SK-N-SH (cell line): ENCODE measurements around the gene CPEB4. TPM values are rescaled to one million over a fixed set of nuclear protein-coding genes. Genes with fewer than 3 reads are reported as not detected.

ENCODE experiments used
- CTCF ChIA-PET: fragments of 300-600, 350-600 bp; formaldehyde crosslinking; extraction: SDS; loops from one replicate; lab custom pipeline; 2021; lab: Yijun Ruan, JAX
- POLR2A ChIA-PET: fragments of 350-600 bp; sonication (Branson Sonifier 250); formaldehyde crosslinking; extraction: SDS; loops from one replicate; lab custom pipeline; 2020; ENCODE audit warnings: antibody characterized with exemption, inconsistent platforms; lab: Yijun Ruan, JAX
- DNase-seq: peaks from one replicate; pipeline ENCODE4 v3.0.0; 2012
- H2AFZ ChIP-seq: fragments of 200-600 bp; sonication (generic); 2 replicates; pipeline ENCODE4 v1.8.1; 2016; ENCODE audit warnings: antibody characterized with exemption, mild to moderate bottlenecking, low read depth
- H3F3A ChIP-seq: fragments of 200-600 bp; sonication (generic); replicated peaks from 2 replicates; pipeline ENCODE3; 2016; ENCODE audit warnings: antibody characterized with exemption, mild to moderate bottlenecking; ENCODE audit not compliant: insufficient read depth
- H3K27ac ChIP-seq, 2 experiments: fragments of 200-500 bp in 1 of 2; fragments of 200-600 bp in 1 of 2; sonication (Bioruptor generic) in 1 of 2; sonication (generic), shearing (Covaris generic) in 1 of 2; 2 replicates each; pipeline versions ENCODE4 v1.5.1 to v1.6.1; 2014 to 2016; ENCODE audit warnings: low read depth in 2 of 2, inconsistent platforms in 1 of 2, low read length in 1 of 2, mild to moderate bottlenecking in 1 of 2, mixed read lengths in 1 of 2
- H3K27me3 ChIP-seq: fragments of 200-600 bp; sonication (generic), shearing (Covaris generic); 2 replicates; pipeline ENCODE4 v1.6.1; 2016; ENCODE audit warnings: mixed run types; ENCODE audit not compliant: insufficient read depth
- H3K36me3 ChIP-seq, 2 experiments: fragments of 200-500 bp in 1 of 2; fragments of 200-600 bp in 1 of 2; sonication (Bioruptor generic) in 1 of 2; sonication (generic) in 1 of 2; replicated peaks in 1 of 2; 2 replicates each; pipeline versions ENCODE3 to v1.5.1; 2014 to 2016; ENCODE audit warnings: low read length in 1 of 2, mild to moderate bottlenecking in 1 of 2; ENCODE audit not compliant: insufficient read depth in 2 of 2, control insufficient read depth in 1 of 2
- H3K4me1 ChIP-seq, 2 experiments: fragments of 200-500 bp in 1 of 2; fragments of 200-600 bp in 1 of 2; sonication (Bioruptor generic) in 1 of 2; sonication (generic), shearing (Covaris generic) in 1 of 2; 2 replicates each; pipeline versions ENCODE4 v1.5.1 to v1.6.1; 2014 to 2016; ENCODE audit warnings: low read depth in 1 of 2, low read length in 1 of 2, mixed run types in 1 of 2; ENCODE audit not compliant: insufficient read depth in 2 of 2, control insufficient read depth in 1 of 2
- H3K4me2 ChIP-seq: fragments of 200-600 bp; sonication (generic), shearing (Covaris generic); 2 replicates; pipeline ENCODE4 v1.6.1; 2017; ENCODE audit warnings: mixed run types
- H3K4me3 ChIP-seq, 2 experiments: fragments of 200-500 bp in 1 of 2; fragments of 200-600 bp in 1 of 2; sonication (Bioruptor generic) in 1 of 2; sonication (generic), shearing (Covaris generic) in 1 of 2; 2 replicates each; pipeline versions ENCODE4 v1.5.1 to v1.8.1; 2014 to 2016; ENCODE audit warnings: low read depth in 2 of 2, inconsistent platforms in 1 of 2, low read length in 1 of 2, mild to moderate bottlenecking in 1 of 2, mixed read lengths in 1 of 2, moderate library complexity in 1 of 2
- H3K79me2 ChIP-seq: fragments of 200-600 bp; sonication (generic); 2 replicates; pipeline ENCODE4 v1.8.1; 2017; ENCODE audit warnings: mild to moderate bottlenecking; ENCODE audit not compliant: insufficient read depth
- H3K9ac ChIP-seq: fragments of 200-600 bp; sonication (generic); 2 replicates; pipeline ENCODE4 v1.6.1; 2017; ENCODE audit warnings: mixed run types
- H3K9me2 ChIP-seq: fragments of 200-600 bp; sonication (generic); 2 replicates; pipeline ENCODE4 v1.6.1; 2017; ENCODE audit warnings: mixed run types
- H3K9me3 ChIP-seq: fragments of 200-600 bp; sonication (generic); 2 replicates; pipeline ENCODE4 v1.6.1; 2017; ENCODE audit warnings: mixed run types, mild to moderate bottlenecking, moderate library complexity
- H4K20me1 ChIP-seq: fragments of 200-600 bp; sonication (generic); 2 replicates; pipeline ENCODE4 v1.6.1; 2017; ENCODE audit warnings: mild to moderate bottlenecking, mixed run types; ENCODE audit not compliant: insufficient read depth
- CHD2 ChIP-seq: fragments of 150-350 bp; IDR thresholded peaks from 2 replicates; pipeline ENCODE4 v1.6.1; 2018; ENCODE audit warnings: low read length; ENCODE audit not compliant: partially characterized antibody
- CTCF ChIP-seq: fragments of 200-600 bp; sonication (generic); IDR thresholded peaks from 2 replicates; pipeline ENCODE4 v1.6.1; 2017; ENCODE audit warnings: antibody characterized with exemption, mild to moderate bottlenecking, moderate library complexity
- ELF1 ChIP-seq: IDR thresholded peaks from 2 replicates; pipeline ENCODE4 v1.4.0; 2012
- GABPA ChIP-seq: IDR thresholded peaks from 2 replicates; pipeline ENCODE4 v1.4.0; 2012; ENCODE audit warnings: low read depth, mild to moderate bottlenecking
- MEF2A ChIP-seq: IDR thresholded peaks from 2 replicates; pipeline ENCODE4 v1.4.0; 2012; ENCODE audit warnings: low read depth, borderline replicate concordance
- RAD21 ChIP-seq: IDR thresholded peaks from 2 replicates; pipeline ENCODE4 v1.6.1; 2012; ENCODE audit warnings: mild to moderate bottlenecking, low read length
- RXRA ChIP-seq: IDR thresholded peaks from 2 replicates; pipeline ENCODE4 v1.4.0; 2012; ENCODE audit warnings: low read depth, mild to moderate bottlenecking, borderline replicate concordance
- USF1 ChIP-seq: IDR thresholded peaks from 2 replicates; pipeline ENCODE4 v1.4.0; 2012; ENCODE audit warnings: low read depth, borderline replicate concordance
- USF2 ChIP-seq: fragments of 150-350 bp; IDR thresholded peaks from 2 replicates; pipeline ENCODE4 v1.6.1; 2017; ENCODE audit warnings: antibody characterized with exemption, low read length, low read depth, borderline replicate concordance
- ZBTB33 ChIP-seq: IDR thresholded peaks from 2 replicates; pipeline ENCODE4 v1.4.0; 2012; ENCODE audit warnings: low read depth, borderline replicate concordance
- WGBS: methylation state at CpG from one replicate; pipeline ENCODE4 v1.1.6; 2017; ENCODE audit warnings: low lambda C conversion rate; 5-methylcytosine and 5-hydroxymethylcytosine counted together
- polyA plus RNA-seq, 3 experiments: library from polyadenylated mRNA; depleted of rRNA; stranded (reverse); fragments of >200 nt; gene quantifications; 2 replicates each; pipeline ENCODE4 v1.2.3, GENCODE V29; 2012

CPEB4 gene
- polyA plus RNA-seq, 1 of the 3 experiments (the other 2 are of a cell fraction): 6.8 TPM

GRCh38 chr5:173869316-173869715 lies 18.8 kb upstream of the CPEB4 start (continued):
- no peak for TF ChIP-seq ZBTB33
- no peak for TF ChIP-seq ELF1
- no peak for TF ChIP-seq RXRA
- no peak for TF ChIP-seq USF2

GRCh38 chr5:173872957-173873305 lies 15.2 kb upstream of the CPEB4 start:
- CTCF ChIA-PET: no interaction called here

More at GRCh38 chr5:173872957-173873305, 15.2 kb upstream of the CPEB4 start:
- TF ChIP-seq RAD21 (no peak), CTCF (no peak), GABPA (no peak), ZBTB33 (no peak), MEF2A (no peak), USF1 (no peak), CHD2 (no peak)
- no peaks in the 10 kb centered on the region for H4K20me1 ChIP-seq
- H3K9ac ChIP-seq: no peak overlapping the region
- no peaks in the 10 kb centered on the region for H3K79me2 ChIP-seq
- no peak for DNase-seq
- no peaks in the 10 kb centered on the region for H3K27me3 ChIP-seq
- no peaks in the 10 kb centered on the region; a peak in 1 of 4 replicates for H3K4me1 ChIP-seq
- H3K4me2 ChIP-seq: no peak overlapping the region
- H3K9me2 ChIP-seq: no peaks in the 10 kb centered on the region
- no peak overlapping the region for H3K4me3 ChIP-seq
- H3K27ac ChIP-seq: no peak overlapping the region
- H2AFZ ChIP-seq: no peak overlapping the region
- POLR2A ChIA-PET: interaction anchor here (0.7 kb wide), 1 partner anchor 91 kb away, joined by 3 read pairs; no protein-coding TSS in a partner anchor
- H3K36me3 ChIP-seq: no peaks in the 10 kb centered on the region
- 67% methylated on average over 9 of the region's 9 CpGs for WGBS
- no peaks in the 10 kb centered on the region for H3F3A ChIP-seq
- no peaks in the 10 kb centered on the region for H3K9me3 ChIP-seq
